COLO668 (cell line): ENCODE measurements around the gene CNDP1.
A peak's percentile ranks its signal among the peaks of the same experiment; 100 is the strongest.
"Not testable (repeated sequence)": the region's sequence is repeated elsewhere in the genome, so short reads cannot be mapped to it uniquely, and the experiment has no call there.

Source experiments
- DNase-seq: peaks from one replicate; lab custom pipeline; 2025; ENCODE audit not compliant: unreplicated experiment; lab: John Stamatoyannopoulos, UW

The CNDP1 gene

GRCh38 chr18:74520096-74520833, 14.0 kb upstream of the CNDP1 start:
- DNase-seq, result no peak

- no peak for DNase-seq
Measured at GRCh38 chr18:74521068-74521725, 13.1 kb upstream of the CNDP1 start.

- DNase-seq, result peak; percentile 66
Measured at GRCh38 chr18:74522635-74523548, 11.4 kb upstream of the CNDP1 start.

- peak; percentile 66 for DNase-seq
Measured at GRCh38 chr18:74524097-74524496, 10.2 kb upstream of the CNDP1 start.

- DNase-seq, result not testable (repeated sequence)
Measured at GRCh38 chr18:74524915-74525314, 9.4 kb upstream of the CNDP1 start.

GRCh38 chr18:74525741-74526140, 8.6 kb upstream of the CNDP1 start:
- no peak for DNase-seq

GRCh38 chr18:74526488-74526887, 7.8 kb upstream of the CNDP1 start:
- no peak for DNase-seq

GRCh38 chr18:74528478-74528877, 5.8 kb upstream of the CNDP1 start:
- DNase-seq, result no peak

- no peak for DNase-seq
Measured at GRCh38 chr18:74528913-74529312, 5.4 kb upstream of the CNDP1 start.

GRCh38 chr18:74529378-74529777, 4.9 kb upstream of the CNDP1 start:
- no peak for DNase-seq

GRCh38 chr18:74529811-74530583, 4.3 kb upstream of the CNDP1 start:
- DNase-seq, result no peak

- DNase-seq, result no peak
Measured at GRCh38 chr18:74530584-74530862, 3.8 kb upstream of the CNDP1 start.

- DNase-seq, result no peak
Measured at GRCh38 chr18:74531043-74531442, 3.3 kb upstream of the CNDP1 start.

- DNase-seq, result no peak
Measured at GRCh38 chr18:74532511-74533025, 1.7 kb upstream of the CNDP1 start.

GRCh38 chr18:74533666-74534065, 634 bp upstream of the CNDP1 start:
- no peak for DNase-seq

GRCh38 chr18:74534981-74535649, 815 bp downstream of the CNDP1 start:
- DNase-seq, result no peak

- DNase-seq, result no peak
Measured at GRCh38 chr18:74539289-74539688, 5.0 kb downstream of the CNDP1 start.

GRCh38 chr18:74540652-74541421, 6.5 kb downstream of the CNDP1 start:
- DNase-seq, result no peak

- DNase-seq, result no peak
Measured at GRCh38 chr18:74541703-74542555, 7.6 kb downstream of the CNDP1 start.
